Large intestine (tissue), 3 donors: ENCODE results near the gene SORCS3. TPM values are rescaled to one million over a fixed set of nuclear protein-coding genes. Genes with fewer than 3 reads are reported as not detected.
A peak's percentile ranks its signal among the peaks of the same experiment; 100 is the strongest.

Source experiments
- DNase-seq, 2 donors: peaks; one replicate each; pipeline versions ENCODE4 v3.0.0 to v3.0.0-alpha.2; 2013
- H3K27ac ChIP-seq: one replicate; pipeline ENCODE4 v1.5.1; 2013; ENCODE audit warnings: low read length
- H3K27me3 ChIP-seq: 2 replicates; pipeline ENCODE4 v1.6.1; 2013; ENCODE audit warnings: low read length; ENCODE audit not compliant: control insufficient read depth, insufficient read depth
- H3K36me3 ChIP-seq: 2 replicates; pipeline ENCODE4 v1.6.1; 2013; ENCODE audit warnings: low read length; ENCODE audit not compliant: control insufficient read depth, insufficient read depth
- H3K4me1 ChIP-seq: one replicate; pipeline ENCODE4 v1.6.1; 2013; ENCODE audit warnings: low read length; ENCODE audit not compliant: control insufficient read depth, insufficient read depth
- H3K4me3 ChIP-seq: one replicate; pipeline ENCODE4 v1.5.1; 2013; ENCODE audit warnings: low read length
- H3K9me3 ChIP-seq: one replicate; pipeline ENCODE4 v1.6.1; 2013; ENCODE audit warnings: mild to moderate bottlenecking, low read depth, low read length, moderate library complexity; ENCODE audit not compliant: control insufficient read depth
- whole genome bisulfite sequencing: methylation state at CpG from one replicate; pipeline ENCODE4 v1.1.5; 2013; ENCODE audit warnings: low lambda C conversion rate; ENCODE audit not compliant: insufficient coverage; 5-methylcytosine and 5-hydroxymethylcytosine counted together
- polyA plus RNA-seq: library from polyadenylated mRNA; unstranded; fragments of 120-200 nt; gene quantifications from one replicate; pipeline ENCODE4 v1.2.1, GENCODE V29; 2013

The SORCS3 gene
- polyA plus RNA-seq, 1 donor, result 1.7 TPM

- H3K4me3 ChIP-seq, result no peak overlapping the region
- no peaks in the 10 kb centered on the region for H3K4me1 ChIP-seq
- H3K9me3 ChIP-seq, result no peaks in the 10 kb centered on the region
- H3K36me3 ChIP-seq, result no peaks in the 10 kb centered on the region
- no peak for DNase-seq
- WGBS, result 100% methylated on average over 1 of the region's 4 CpGs
- no peaks in the 10 kb centered on the region for H3K27me3 ChIP-seq
- H3K27ac ChIP-seq, result no peak overlapping the region
These were observed 432.9 kb downstream of the SORCS3 start for GRCh38 chr10:105073999-105074398.

GRCh38 chr10:105075031-105075430 lies 433.9 kb downstream of the SORCS3 start:
- Histone ChIP-seq H3K27me3 (no peaks in the 10 kb centered on the region), H3K4me3 (no peak overlapping the region), H3K4me1 (no peaks in the 10 kb centered on the region), H3K27ac (no peak overlapping the region), H3K9me3 (no peaks in the 10 kb centered on the region), H3K36me3 (no peaks in the 10 kb centered on the region)
- WGBS, result 100% methylated on average over 1 of the region's 1 CpG
- no peak for DNase-seq

GRCh38 chr10:105085980-105086379 lies 444.9 kb downstream of the SORCS3 start:
- Histone ChIP-seq H3K4me3 (no peak overlapping the region), H3K27ac (no peak overlapping the region), H3K27me3 (no peaks in the 10 kb centered on the region), H3K9me3 (peaks cover 2% of the 10 kb centered on the region), H3K36me3 (no peaks in the 10 kb centered on the region), H3K4me1 (no peaks in the 10 kb centered on the region)
- WGBS, result 73% methylated on average over 2 of the region's 2 CpGs
- no peak for DNase-seq

- WGBS, result 80% methylated on average over 1 of the region's 1 CpG
- peaks cover 2% of the 10 kb centered on the region for H3K27me3 ChIP-seq
- H3K36me3 ChIP-seq, result no peaks in the 10 kb centered on the region
These were observed 453.0 kb downstream of the SORCS3 start for GRCh38 chr10:105094048-105094447.

GRCh38 chr10:105096316-105096715 lies 455.2 kb downstream of the SORCS3 start:
- H3K27ac ChIP-seq, result no peak overlapping the region
- no peaks in the 10 kb centered on the region for H3K36me3 ChIP-seq
- no peaks in the 10 kb centered on the region for H3K4me1 ChIP-seq
- H3K4me3 ChIP-seq, result no peak overlapping the region
- H3K9me3 ChIP-seq, result no peaks in the 10 kb centered on the region
- DNase-seq, result peak; percentile 65 to 79
- H3K27me3 ChIP-seq, result peaks cover 2% of the 10 kb centered on the region
- WGBS, result no CpG with 5 or more reads among the region's 3 CpGs

More at GRCh38 chr10:105094048-105094447, 453.0 kb downstream of the SORCS3 start:
- H3K27ac ChIP-seq, result no peak overlapping the region
- H3K4me1 ChIP-seq, result no peaks in the 10 kb centered on the region
- H3K9me3 ChIP-seq, result peaks cover 2% of the 10 kb centered on the region
- no peak for DNase-seq
- no peak overlapping the region for H3K4me3 ChIP-seq

GRCh38 chr10:105102977-105103376 lies 461.9 kb downstream of the SORCS3 start:
- no peak overlapping the region for H3K4me3 ChIP-seq
- no peak for DNase-seq
- H3K27ac ChIP-seq, result no peak overlapping the region
- no peaks in the 10 kb centered on the region for H3K4me1 ChIP-seq
- H3K27me3 ChIP-seq, result no peaks in the 10 kb centered on the region
- 0% methylated on average over 1 of the region's 6 CpGs for WGBS
- H3K36me3 ChIP-seq, result no peaks in the 10 kb centered on the region
- no peaks in the 10 kb centered on the region for H3K9me3 ChIP-seq

GRCh38 chr10:105104297-105104696 lies 463.2 kb downstream of the SORCS3 start:
- Histone ChIP-seq H3K36me3 (no peaks in the 10 kb centered on the region), H3K4me3 (no peak overlapping the region), H3K4me1 (no peaks in the 10 kb centered on the region), H3K9me3 (no peaks in the 10 kb centered on the region), H3K27ac (no peak overlapping the region), H3K27me3 (no peaks in the 10 kb centered on the region)
- no peak for DNase-seq
- 92% methylated on average over 2 of the region's 2 CpGs for WGBS

GRCh38 chr10:105109164-105109563 lies 468.1 kb downstream of the SORCS3 start:
- Histone ChIP-seq H3K4me3 (no peak overlapping the region), H3K27me3 (no peaks in the 10 kb centered on the region), H3K9me3 (no peaks in the 10 kb centered on the region), H3K4me1 (no peaks in the 10 kb centered on the region), H3K27ac (no peak overlapping the region), H3K36me3 (no peaks in the 10 kb centered on the region)
- no peak for DNase-seq
- WGBS, result 100% methylated on average over 1 of the region's 1 CpG

- Histone ChIP-seq H3K27me3 (no peaks in the 10 kb centered on the region), H3K9me3 (no peaks in the 10 kb centered on the region), H3K36me3 (no peaks in the 10 kb centered on the region), H3K4me3 (no peak overlapping the region), H3K27ac (no peak overlapping the region), H3K4me1 (no peaks in the 10 kb centered on the region)
- DNase-seq, result no peak
- WGBS, result 69% methylated on average over 2 of the region's 6 CpGs
These were observed 471.8 kb downstream of the SORCS3 start for GRCh38 chr10:105112862-105113261.

GRCh38 chr10:105113666-105114065 lies 472.6 kb downstream of the SORCS3 start:
- WGBS, result 53% methylated on average over 2 of the region's 3 CpGs
- Histone ChIP-seq H3K4me3 (no peak overlapping the region), H3K27me3 (no peaks in the 10 kb centered on the region), H3K4me1 (no peaks in the 10 kb centered on the region), H3K9me3 (no peaks in the 10 kb centered on the region), H3K27ac (no peak overlapping the region), H3K36me3 (no peaks in the 10 kb centered on the region)
- DNase-seq, result no peak

- Histone ChIP-seq H3K27ac (no peak overlapping the region), H3K4me3 (no peak overlapping the region), H3K36me3 (no peaks in the 10 kb centered on the region), H3K9me3 (no peaks in the 10 kb centered on the region), H3K27me3 (no peaks in the 10 kb centered on the region), H3K4me1 (no peaks in the 10 kb centered on the region)
- WGBS, result no CpG with 5 or more reads among the region's 3 CpGs
- no peak for DNase-seq
These were observed 480.7 kb downstream of the SORCS3 start for GRCh38 chr10:105121743-105122142.
